Liver (tissue), 3 donors: ENCODE measurements around the gene CCL18.

Source experiments
- HNF4G ChIP-seq: IDR thresholded peaks from 2 replicates; pipeline ENCODE4 v1.6.1; 2016; ENCODE audit warnings: antibody characterized with exemption
- MAX ChIP-seq: IDR thresholded peaks from 2 replicates; pipeline ENCODE4 v1.6.1; 2016; ENCODE audit warnings: antibody characterized with exemption
- RAD21 ChIP-seq, 2 donors: IDR thresholded peaks; 2 replicates each; pipeline ENCODE4 v1.6.1; 2016; ENCODE audit warnings: antibody characterized with exemption in 2 of 2, mild to moderate bottlenecking in 2 of 2
- YY1 ChIP-seq: IDR thresholded peaks from 2 replicates; pipeline ENCODE4 v1.6.1; 2016; ENCODE audit warnings: antibody characterized with exemption, mild to moderate bottlenecking
- TF ChIP-seq, protein P1 (sequence below): fragments of 150-350 bp; IDR thresholded peaks from 2 replicates; pipeline ENCODE4 v1.5.1; 2017; ENCODE audit warnings: improper control_type of control experiment, low read depth, low read length; ENCODE audit not compliant: missing input control
- donor health status: healthy.
- donor health status: healthy.

DNA sequence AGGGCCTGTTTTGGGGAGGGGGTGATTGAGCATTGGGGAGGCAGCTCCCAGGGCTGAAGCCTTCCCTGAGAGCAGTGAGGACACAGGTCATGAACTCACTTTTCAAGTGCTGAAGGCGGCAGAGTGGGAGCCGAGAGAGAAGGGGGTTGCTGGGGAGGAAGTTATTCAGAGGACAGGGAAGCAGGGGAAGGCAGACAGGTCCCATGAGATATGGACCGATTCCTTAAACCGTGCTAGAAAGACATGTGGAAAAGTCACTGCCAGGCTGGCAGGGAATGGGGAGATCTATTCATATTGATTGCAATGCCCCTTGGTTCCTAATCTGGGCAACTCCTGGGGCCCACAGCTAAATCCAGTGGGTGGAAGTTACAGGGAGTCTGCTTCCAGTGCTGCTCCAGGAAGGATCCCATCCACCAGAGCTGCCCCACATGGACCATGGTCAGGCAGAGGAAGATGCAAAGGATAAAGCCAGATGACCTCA lies 40.7 kb downstream of the CCL18 start:
- no peak for TF ChIP-seq MAX
- TF ChIP-seq RAD21 (IDR thresholded peaks at IDR 0.05): no peak
- TF ChIP-seq YY1: no peak
- TF ChIP-seq, protein P1, sequence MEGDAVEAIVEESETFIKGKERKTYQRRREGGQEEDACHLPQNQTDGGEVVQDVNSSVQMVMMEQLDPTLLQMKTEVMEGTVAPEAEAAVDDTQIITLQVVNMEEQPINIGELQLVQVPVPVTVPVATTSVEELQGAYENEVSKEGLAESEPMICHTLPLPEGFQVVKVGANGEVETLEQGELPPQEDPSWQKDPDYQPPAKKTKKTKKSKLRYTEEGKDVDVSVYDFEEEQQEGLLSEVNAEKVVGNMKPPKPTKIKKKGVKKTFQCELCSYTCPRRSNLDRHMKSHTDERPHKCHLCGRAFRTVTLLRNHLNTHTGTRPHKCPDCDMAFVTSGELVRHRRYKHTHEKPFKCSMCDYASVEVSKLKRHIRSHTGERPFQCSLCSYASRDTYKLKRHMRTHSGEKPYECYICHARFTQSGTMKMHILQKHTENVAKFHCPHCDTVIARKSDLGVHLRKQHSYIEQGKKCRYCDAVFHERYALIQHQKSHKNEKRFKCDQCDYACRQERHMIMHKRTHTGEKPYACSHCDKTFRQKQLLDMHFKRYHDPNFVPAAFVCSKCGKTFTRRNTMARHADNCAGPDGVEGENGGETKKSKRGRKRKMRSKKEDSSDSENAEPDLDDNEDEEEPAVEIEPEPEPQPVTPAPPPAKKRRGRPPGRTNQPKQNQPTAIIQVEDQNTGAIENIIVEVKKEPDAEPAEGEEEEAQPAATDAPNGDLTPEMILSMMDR: no peak
- no peak for TF ChIP-seq HNF4G
